Stimulated activated CD8-positive, alpha-beta memory T cell treated with anti-CD3 and anti-CD28 coated beads, Interleukin-4, amount 100 ng/mL, for 1 hour (primary cell): Measurements from ENCODE around the gene RHOXF1.
"Not testable (repeated sequence)": the region's sequence is repeated elsewhere in the genome, so short reads cannot be mapped to it uniquely, and the experiment has no call there.

Experiments used
- DNase-seq, 2 donors: peaks; one replicate each; pipeline ENCODE4 v3.0.0-alpha.2; 2020; ENCODE audit warnings: low read depth in 2 of 2, low spot score in 1 of 2

The RHOXF1 gene, protein sequence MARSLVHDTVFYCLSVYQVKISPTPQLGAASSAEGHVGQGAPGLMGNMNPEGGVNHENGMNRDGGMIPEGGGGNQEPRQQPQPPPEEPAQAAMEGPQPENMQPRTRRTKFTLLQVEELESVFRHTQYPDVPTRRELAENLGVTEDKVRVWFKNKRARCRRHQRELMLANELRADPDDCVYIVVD

DNA sequence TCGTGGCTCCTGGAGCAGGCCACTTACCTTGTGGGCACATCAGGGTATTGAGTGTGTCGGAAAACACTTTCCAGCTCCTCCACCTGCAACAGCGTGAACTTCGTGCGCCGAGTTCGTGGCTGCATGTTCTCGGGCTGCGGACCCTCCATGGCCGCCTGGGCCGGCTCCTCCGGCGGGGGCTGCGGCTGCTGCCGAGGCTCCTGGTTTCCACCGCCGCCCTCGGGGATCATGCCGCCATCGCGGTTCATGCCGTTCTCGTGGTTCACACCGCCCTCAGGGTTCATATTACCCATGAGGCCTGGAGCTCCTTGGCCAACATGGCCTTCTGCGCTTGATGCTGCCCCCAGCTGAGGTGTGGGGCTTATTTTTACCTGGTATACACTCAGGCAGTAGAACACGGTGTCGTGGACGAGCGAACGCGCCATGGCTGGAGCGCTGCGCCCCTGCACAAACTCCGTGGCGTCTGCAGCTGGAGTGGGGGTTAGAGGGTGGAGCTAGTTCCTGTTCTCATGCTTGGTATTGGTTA, at the start of gene RHOXF1:
Gene RHOXF1, minus strand, starts transcription at position 476 of the 526 bp plus-strand sequence. Its CDS starts 51 bp downstream, at position 425.
- DNase-seq = no peak

- DNase-seq = not testable (repeated sequence)
Measured at GRCh38 chrX:120159086-120159485, 43.4 kb upstream of the RHOXF1 start.

- DNase-seq = not testable (repeated sequence)
Measured at GRCh38 chrX:120158313-120158712, 42.6 kb upstream of the RHOXF1 start, which contains the start of gene RHOXF2. TSS of gene RHOXF2 (plus strand) at chrX:120158613. CDS start at chrX:120158751, 138 bp downstream.

DNA sequence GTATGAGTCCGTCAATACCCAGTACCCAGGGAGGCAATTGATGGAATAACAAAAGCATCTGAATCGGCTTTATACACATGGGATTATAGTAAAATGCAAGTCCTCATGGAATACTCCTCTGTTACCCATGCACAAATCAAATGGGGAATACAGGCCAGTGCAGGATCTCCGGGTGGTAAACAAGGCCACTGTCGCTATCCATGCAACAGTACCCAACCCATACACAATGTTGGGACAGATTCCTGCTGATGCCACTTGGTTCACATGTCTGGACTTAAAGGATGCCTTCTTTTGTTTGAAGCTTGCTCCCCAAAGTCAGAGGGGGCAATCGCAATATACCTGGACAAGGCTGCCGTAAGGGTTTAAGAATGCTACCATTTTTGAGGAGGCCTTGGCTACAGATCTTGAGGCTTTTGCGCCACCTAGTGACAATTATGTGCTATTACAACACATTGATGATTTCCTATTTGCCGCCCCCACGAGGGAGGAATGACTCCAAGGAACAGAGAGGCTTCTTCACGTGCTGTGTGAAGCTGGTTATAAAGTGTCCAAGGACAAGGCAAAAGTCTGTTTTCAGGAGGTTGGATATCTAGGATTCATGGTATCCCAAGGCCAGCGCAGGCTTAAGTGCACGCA, 34.5 kb upstream of the RHOXF1 start:
- DNase-seq = not testable (repeated sequence)

GRCh38 chrX:120147537-120147936, 31.8 kb upstream of the RHOXF1 start:
- no peak for DNase-seq

DNA sequence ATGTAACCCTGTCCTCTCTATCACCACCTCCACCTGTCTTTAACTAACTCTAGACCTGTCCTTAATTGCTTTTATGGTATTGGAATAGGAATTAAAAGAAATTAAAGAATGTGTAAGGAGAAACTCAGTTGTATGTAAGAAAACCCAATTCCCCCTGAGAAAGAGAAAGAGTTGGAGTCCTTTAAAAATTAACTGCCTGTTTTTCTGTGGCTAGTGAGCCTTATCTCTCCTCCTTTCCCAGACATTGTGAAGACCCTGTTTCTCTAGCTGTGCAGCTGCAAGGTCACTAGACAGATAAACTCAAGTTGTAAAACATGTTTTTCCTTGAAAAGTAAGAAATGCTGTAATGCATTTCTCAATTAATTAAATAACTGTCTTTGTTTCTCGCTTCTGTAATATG, 30.6 kb upstream of the RHOXF1 start:
- not testable (repeated sequence) for DNase-seq

GRCh38 chrX:120145295-120145925, 29.7 kb upstream of the RHOXF1 start:
- no peak for DNase-seq

- DNase-seq = no peak
Measured at GRCh38 chrX:120144178-120144844, 28.6 kb upstream of the RHOXF1 start.

- DNase-seq = no peak
Measured at GRCh38 chrX:120140293-120140981, 24.7 kb upstream of the RHOXF1 start.

GRCh38 chrX:120137439-120137838, 21.7 kb upstream of the RHOXF1 start:
- no peak for DNase-seq

GRCh38 chrX:120136840-120137239, 21.1 kb upstream of the RHOXF1 start:
- no peak for DNase-seq

DNA sequence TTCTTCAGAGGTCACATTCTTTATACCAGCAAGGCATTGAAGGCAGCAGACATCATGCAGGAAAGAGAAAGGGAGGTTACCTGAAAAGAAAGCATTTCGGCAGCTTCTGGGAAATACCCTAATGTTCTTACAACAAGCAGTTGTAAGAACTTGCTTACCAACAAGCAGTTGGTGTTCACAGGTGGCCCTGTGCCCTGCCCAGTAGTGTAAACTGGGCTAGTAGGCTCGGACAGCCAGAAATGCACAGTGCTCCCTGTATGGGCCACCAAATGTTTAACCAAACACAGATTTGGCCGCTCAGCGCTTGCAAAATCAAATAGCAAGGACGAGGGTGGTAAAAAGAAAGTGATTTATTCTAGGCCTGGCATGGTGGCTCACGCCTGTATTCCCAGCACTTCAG, 20.4 kb upstream of the RHOXF1 start:
- DNase-seq = no peak

GRCh38 chrX:120128306-120128846, 12.7 kb upstream of the RHOXF1 start:
- DNase-seq = not testable (repeated sequence)

DNA sequence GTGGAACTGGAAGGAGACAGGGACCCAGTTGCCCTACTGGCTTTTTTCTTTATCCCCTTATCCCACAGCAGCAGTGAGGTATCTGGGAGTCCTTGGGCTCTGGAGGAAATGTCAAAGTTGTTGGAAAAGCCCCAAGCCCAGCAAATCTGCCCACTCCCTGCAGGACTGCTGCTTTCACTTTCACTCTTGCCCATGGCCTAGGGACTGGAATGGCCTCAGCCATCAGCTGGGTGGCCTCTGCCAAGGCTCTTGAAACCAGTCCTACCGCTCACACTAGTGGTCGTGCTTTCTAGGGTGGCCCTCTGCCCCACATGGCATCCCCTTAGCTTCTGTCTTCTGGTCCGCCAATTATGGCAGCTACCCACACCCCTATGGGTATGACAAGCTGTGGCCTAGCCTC, 9.7 kb upstream of the RHOXF1 start:
- DNase-seq = no peak

DNA sequence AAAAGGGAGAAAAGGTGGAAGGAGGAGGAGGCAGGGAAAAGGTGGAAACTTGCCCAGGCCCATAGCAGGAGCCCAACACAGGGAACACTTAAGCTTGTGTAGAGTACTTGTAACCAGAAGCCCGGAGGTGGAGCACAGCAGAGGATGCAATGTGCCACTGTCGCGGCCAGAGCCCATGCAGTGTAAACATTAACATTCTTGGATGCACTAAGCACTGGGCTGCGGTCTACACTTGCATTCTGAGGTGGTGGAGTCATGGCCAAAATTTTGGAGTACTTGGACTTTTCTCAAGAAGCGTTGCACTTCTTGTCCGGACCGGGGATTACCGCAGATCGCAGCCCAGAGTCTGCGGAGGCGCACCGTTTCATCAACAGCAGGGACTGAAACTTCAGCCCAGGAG, 4.5 kb upstream of the RHOXF1 start:
- DNase-seq = no peak

- no peak for DNase-seq
Measured at GRCh38 chrX:120111611-120112010, 4.1 kb downstream of the RHOXF1 start.

DNA sequence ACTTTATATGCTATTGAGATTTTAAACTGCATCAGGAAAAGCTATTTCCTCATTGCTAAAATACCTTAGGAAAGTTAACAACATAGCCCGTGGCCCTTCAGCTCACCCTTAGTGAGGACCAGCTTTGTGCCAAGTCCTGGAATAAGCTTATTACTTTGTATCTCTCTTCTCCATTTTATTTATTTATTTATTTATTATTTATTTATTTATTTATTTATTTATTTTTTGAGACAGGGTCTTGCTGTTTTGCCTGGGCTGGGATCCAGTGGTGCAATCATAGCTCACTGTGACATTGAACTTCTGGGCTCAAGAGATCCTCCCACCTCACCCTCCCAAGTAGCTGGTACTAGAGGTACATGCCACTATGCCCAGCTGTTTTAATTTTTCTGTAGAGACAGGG, 6.3 kb downstream of the RHOXF1 start:
- no peak for DNase-seq

GRCh38 chrX:120104707-120105106, 11.0 kb downstream of the RHOXF1 start:
- not testable (repeated sequence) for DNase-seq

DNA sequence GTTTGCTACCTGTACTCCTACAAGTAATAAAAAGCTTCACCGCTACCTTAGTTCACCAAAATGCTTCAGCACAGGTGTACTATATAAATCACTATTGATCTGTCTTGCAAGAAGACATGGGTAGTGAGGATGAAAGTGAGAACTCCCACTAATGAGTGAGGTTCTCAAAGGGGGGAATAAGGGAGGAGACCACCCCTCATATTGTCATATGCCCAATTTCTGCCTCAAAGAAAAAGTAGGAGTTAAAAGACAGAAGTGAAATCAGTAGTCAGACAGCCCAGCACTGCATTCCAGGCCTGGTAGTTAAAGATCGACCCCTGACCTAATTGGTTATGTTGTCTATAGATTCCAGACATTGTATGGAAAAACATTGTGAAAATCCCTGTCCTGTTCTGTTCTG, 14.7 kb downstream of the RHOXF1 start:
- not testable (repeated sequence) for DNase-seq

DNA sequence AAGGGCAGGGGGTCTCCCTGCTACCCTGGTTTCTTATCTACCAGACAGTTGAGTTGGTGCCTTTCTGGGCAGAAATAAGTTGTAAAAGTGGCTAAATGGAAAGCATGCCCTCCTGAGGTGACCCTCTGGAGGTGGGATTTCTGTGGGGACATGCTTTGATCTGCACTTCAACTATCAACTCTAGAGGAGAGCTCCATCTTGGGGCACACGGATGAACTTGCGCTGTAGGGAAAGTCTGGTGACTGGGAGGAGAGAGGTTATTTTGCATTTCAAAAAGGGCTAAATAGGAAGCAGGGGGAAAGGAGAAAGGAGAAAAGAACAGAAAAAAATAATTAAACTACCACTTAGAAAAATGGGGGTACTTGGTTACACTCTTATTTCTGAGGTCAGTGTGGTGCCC, 25.5 kb downstream of the RHOXF1 start:
- DNase-seq = no peak
